ENCODE data around the gene NET1. TPM values are rescaled to one million over a fixed set of nuclear protein-coding genes. Genes with fewer than 3 reads are reported as not detected.

Gene NET1
- total RNA-seq, 1 donor from 2014 or later: 22.5 TPM

DNA sequence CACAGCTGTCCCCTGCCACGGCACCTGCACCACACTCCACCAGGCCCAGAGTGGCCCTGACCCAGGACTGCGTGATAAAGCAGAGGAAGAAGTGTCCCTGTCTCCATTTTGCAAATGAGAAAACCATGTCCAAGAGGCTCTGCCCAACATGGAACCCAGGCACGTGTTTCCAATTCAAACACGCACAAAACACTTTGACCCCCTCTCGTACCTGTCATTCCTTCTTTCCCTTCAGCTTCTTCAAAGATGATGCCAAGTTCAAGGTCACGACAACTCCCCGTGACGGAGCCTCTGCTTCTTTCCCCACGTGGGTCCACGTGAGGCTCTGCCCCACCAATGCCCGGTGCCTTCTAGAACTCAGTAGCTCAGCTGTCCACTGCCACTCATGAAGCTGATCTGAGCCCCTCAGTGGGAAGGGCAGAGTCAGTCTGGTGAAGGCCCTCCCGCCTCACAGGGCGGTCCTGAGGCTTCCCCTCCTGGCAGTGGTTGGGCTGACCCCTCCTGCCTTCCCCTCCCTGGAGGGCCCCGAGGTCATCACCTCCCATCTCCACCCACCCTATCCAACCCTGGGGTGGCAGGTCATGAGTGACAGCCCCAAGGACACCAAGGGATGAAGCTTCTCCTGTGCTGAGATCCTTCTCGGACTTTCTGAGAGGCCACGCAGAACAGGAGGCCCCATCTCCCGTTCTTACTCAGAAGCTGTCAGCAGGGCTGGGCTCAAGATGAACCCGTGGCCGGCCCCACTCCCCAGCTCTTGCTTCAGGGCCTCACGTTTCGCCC is 68.0 kb downstream of the NET1 start:
- Mint-ChIP-seq H3K36me3 (ENCODE audit: low read depth) (no peaks in the 10 kb centered on the region), H3K9me3 (no peaks in the 10 kb centered on the region), H3K4me1 (peaks cover 5% of the 10 kb centered on the region), H3K27me3 (peaks cover 7% of the 10 kb centered on the region), H3K4me3 (no peak overlapping the region), H3K27ac (peak overlapping the region; percentile 54)
- DNase-seq (no peak), ATAC-seq (ENCODE audit: low read depth) (no peak)
- TF ChIP-seq, protein P1, sequence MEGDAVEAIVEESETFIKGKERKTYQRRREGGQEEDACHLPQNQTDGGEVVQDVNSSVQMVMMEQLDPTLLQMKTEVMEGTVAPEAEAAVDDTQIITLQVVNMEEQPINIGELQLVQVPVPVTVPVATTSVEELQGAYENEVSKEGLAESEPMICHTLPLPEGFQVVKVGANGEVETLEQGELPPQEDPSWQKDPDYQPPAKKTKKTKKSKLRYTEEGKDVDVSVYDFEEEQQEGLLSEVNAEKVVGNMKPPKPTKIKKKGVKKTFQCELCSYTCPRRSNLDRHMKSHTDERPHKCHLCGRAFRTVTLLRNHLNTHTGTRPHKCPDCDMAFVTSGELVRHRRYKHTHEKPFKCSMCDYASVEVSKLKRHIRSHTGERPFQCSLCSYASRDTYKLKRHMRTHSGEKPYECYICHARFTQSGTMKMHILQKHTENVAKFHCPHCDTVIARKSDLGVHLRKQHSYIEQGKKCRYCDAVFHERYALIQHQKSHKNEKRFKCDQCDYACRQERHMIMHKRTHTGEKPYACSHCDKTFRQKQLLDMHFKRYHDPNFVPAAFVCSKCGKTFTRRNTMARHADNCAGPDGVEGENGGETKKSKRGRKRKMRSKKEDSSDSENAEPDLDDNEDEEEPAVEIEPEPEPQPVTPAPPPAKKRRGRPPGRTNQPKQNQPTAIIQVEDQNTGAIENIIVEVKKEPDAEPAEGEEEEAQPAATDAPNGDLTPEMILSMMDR (IDR thresholded peaks at IDR 0.05): no peak
- ChIA-PET POLR2A (no interaction called here), CTCF (no interaction called here)
- intact Hi-C loops (cut with micrococcal nuclease): no loop called here

DNA sequence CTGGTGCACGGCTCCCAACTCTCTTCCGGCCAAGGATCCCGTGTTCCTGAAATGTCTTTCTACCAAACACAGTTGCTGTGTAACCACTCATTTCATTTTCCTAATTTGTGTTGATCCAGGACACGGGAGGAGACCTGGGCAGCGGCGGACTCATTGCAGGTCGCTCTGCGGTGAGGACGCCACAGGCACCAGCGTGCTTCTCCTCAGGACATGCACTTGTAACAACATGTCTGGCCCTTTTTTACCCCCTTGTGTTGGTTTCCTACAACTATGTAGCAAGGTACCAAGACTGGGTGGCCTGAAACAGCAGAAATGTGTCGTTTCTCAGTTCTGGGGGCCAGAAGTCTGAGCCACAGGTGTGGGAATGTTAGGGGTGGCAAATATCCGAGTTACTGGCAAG is 68.8 kb downstream of the NET1 start:
- peaks cover 8% of the 10 kb centered on the region for H3K27me3 Mint-ChIP-seq
- ATAC-seq (ENCODE audit: low read depth): no peak
- intact Hi-C loops (cut with micrococcal nuclease): no loop called here
- no peaks in the 10 kb centered on the region for H3K36me3 Mint-ChIP-seq (ENCODE audit: low read depth)
- no peak overlapping the region for H3K27ac Mint-ChIP-seq
- DNase-seq: no peak
- H3K9me3 Mint-ChIP-seq: no peaks in the 10 kb centered on the region
- peaks cover 5% of the 10 kb centered on the region for H3K4me1 Mint-ChIP-seq
- ChIA-PET POLR2A (no interaction called here), CTCF (no interaction called here)
- no peak overlapping the region for H3K4me3 Mint-ChIP-seq
- TF ChIP-seq, protein P1 (IDR thresholded peaks at IDR 0.05): no peak

DNA sequence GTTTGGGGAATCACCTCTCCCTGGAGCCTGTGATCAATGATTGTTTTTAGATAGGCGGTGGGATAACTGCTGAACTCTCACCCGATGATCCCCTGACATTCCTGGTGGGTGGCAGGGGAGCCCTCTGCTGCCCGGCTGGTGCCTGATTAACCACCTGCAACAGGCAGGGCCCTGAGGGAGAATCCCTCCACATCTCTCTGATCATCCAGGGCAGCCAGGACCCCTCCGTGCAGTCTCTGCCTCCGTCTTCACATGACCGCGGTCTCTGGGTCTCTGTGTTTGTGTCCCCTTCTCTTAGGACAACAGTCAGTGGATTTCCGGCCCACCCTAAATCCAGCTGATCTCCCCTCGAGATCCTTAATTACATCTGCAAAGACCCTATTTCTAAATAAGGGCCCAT is 69.7 kb downstream of the NET1 start:
- intact Hi-C loops (cut with micrococcal nuclease): no loop called here
- CTCF ChIA-PET: no interaction called here
- Mint-ChIP-seq H3K4me3 (no peak overlapping the region), H3K27ac (no peak overlapping the region), H3K9me3 (no peaks in the 10 kb centered on the region), H3K36me3 (ENCODE audit: low read depth) (no peaks in the 10 kb centered on the region), H3K27me3 (peaks cover 14% of the 10 kb centered on the region), H3K4me1 (peaks cover 5% of the 10 kb centered on the region)
- TF ChIP-seq, protein P1 (IDR thresholded peaks at IDR 0.05): no peak
- DNase-seq (no peak), ATAC-seq (ENCODE audit: low read depth) (no peak)
- POLR2A ChIA-PET: no interaction called here

DNA sequence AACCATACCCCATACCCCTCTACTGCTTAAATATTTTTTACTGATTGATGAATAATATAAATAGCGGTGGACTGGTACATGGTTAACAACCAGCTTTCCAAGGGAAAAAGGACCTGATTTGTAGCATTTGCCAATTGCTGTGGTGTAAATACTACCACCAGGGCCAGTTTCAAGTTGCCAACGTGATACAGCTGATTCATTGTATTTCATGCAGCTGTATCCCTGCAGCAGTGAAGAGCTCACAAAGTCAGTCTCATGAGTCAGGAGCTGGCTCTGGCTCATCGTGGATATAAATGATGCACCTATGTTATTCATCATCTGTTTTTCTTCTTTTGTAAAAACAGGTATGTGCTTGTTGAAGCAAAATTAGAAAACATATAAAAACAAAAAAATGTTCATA is 71.8 kb downstream of the NET1 start:
- ChIA-PET POLR2A (no interaction called here), CTCF (no interaction called here)
- H3K36me3 Mint-ChIP-seq (ENCODE audit: low read depth): no peaks in the 10 kb centered on the region
- DNase-seq (no peak), ATAC-seq (ENCODE audit: low read depth) (no peak)
- peaks cover 15% of the 10 kb centered on the region for H3K27me3 Mint-ChIP-seq
- H3K9me3 Mint-ChIP-seq: no peaks in the 10 kb centered on the region
- H3K4me3 Mint-ChIP-seq: no peak overlapping the region
- intact Hi-C loops (cut with micrococcal nuclease): no loop called here
- no peak overlapping the region for H3K27ac Mint-ChIP-seq
- TF ChIP-seq, protein P1 (IDR thresholded peaks at IDR 0.05): no peak
- peaks cover 5% of the 10 kb centered on the region for H3K4me1 Mint-ChIP-seq

DNA sequence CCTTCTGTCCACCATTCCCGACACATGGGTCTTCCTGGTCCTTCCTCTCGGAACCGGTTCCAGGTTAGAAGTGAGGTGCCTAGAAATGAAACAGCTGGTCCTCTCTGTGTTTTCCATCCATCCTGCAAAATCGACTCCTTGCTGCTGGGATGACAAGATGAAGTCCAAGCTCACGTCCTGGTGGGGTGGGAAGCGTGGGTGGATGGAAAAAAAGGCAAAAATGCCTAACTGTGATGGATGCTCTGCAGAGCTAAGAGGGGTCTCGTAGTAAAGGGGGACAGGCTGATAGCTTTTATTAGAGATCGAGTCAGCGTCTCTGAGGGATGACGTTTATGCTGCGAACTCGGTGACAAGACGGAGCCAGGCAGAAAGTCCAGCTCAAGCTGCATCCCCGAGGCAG is 72.9 kb downstream of the NET1 start:
- Mint-ChIP-seq H3K9me3 (no peaks in the 10 kb centered on the region), H3K4me3 (no peak overlapping the region), H3K4me1 (no peaks in the 10 kb centered on the region), H3K36me3 (ENCODE audit: low read depth) (no peaks in the 10 kb centered on the region), H3K27me3 (peaks cover 15% of the 10 kb centered on the region), H3K27ac (no peak overlapping the region)
- ATAC-seq (ENCODE audit: low read depth) (no peak), DNase-seq (no peak)
- TF ChIP-seq, protein P1 (IDR thresholded peaks at IDR 0.05): no peak
- ChIA-PET POLR2A (no interaction called here), CTCF (no interaction called here)
- intact Hi-C loops (cut with micrococcal nuclease): no loop called here

All from activated B cell treated with CpG ODN at 0.5 μM for 24 hours (primary cell).